H1 (cell line): ENCODE data around the gene CAMKK1. TPM values are rescaled to one million over a fixed set of nuclear protein-coding genes. Genes with fewer than 3 reads are reported as not detected.

Experiments used
- GTF2F1 ChIP-seq: IDR thresholded peaks from 2 replicates; pipeline ENCODE4 v1.6.1; 2012; ENCODE audit warnings: low read depth, low read length, improper control_type of control experiment, borderline replicate concordance
- SP2 ChIP-seq: IDR thresholded peaks from 2 replicates; pipeline ENCODE4 v1.6.1; 2012; ENCODE audit warnings: mild to moderate bottlenecking, low read length, inconsistent platforms
- TAF7 ChIP-seq: optimal IDR thresholded peaks from 2 replicates; pipeline ENCODE3; 2011; ENCODE audit warnings: low read depth, mild to moderate bottlenecking, inconsistent platforms, low read length, moderate library complexity, borderline replicate concordance
- TCF12 ChIP-seq: IDR thresholded peaks from 2 replicates; pipeline ENCODE4 v1.6.1; 2011; ENCODE audit warnings: low read depth, mild to moderate bottlenecking, low read length
- polyA plus RNA-seq, 7 experiments: library from polyadenylated mRNA; depleted of rRNA in 3 of 7; stranded (reverse) in 5 of 7; unstranded in 2 of 7; fragments of >200 nt in 5 of 7; fragments of 200-250 nt in 2 of 7; gene quantifications; 1 replicate in 5 of 7; 2 replicates in 1 of 7; 4 replicates in 1 of 7; pipeline versions ENCODE4 v1.2.1 to v1.2.3, GENCODE V29; 2011 to 2013; ENCODE audit warnings: missing spikeins in 2 of 7, mixed read lengths in 2 of 7
- total RNA-seq: library from RNA; stranded (reverse); fragmentation: NEBNext Ultra II Directional; extraction: Animal tissue kit (Norgen Biotek cat#: 25700); gene quantifications from 2 replicates; pipeline ENCODE4 v1.2.1, GENCODE V29; 2021

Gene CAMKK1
- total and polyA plus RNA-seq, 2 of the 8 experiments (the other 6 are each of a cell fraction or from before 2014, with no cell fraction given), result 7.1 to 7.6 TPM

DNA sequence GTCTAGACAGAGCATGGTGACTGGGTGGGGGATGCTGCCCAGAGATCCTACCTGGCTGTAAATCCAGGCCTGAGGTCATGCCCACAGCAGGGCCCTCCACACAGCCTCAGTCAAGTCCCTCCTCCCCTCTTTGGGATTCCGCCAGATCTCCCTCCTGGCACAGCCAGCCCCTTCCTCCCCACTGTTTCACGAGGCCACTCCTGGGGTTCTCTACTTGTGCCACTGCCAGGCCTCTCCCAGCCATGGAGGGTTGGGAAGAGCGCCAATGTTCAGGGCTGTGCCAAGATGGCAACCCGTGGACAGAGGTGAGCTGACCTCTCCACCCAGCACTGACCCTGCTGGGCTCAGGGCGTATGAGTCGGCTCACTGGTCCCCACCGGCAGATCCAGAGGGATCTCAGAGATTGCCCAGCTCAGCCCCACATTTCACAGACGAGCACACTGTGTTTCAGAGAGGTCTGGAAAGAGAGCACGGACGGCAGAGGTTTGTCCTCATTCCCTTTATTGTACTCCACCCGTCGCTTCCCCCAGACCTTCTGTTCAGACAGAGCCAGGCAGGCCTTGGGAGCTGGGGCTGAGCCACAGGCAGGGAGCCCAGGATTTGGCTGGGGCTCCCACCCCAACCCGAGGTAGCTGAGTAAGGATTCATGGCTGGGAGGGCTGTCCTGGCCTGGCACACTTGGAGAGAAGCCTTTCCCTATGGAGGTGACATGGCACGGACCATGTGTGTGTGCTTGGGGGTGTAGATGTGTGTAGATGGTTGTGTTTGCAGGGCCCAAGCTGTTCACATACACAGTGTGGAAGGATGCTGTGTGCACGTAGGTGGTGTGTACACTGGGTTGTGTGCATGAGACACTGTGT is 3.5 kb upstream of the CAMKK1 start (continued):
- TF ChIP-seq TAF7, result no peak
- no peak for TF ChIP-seq GTF2F1
- no peak for TF ChIP-seq SP2
- no peak for TF ChIP-seq TCF12
